Measurements from ENCODE around the gene ATP1A3.
"Not testable (repeated sequence)": the region's sequence is repeated elsewhere in the genome, so short reads cannot be mapped to it uniquely, and the experiment has no call there.

ATP1A3 gene

GRCh38 chr19:41951686-41952172 is 42.3 kb downstream of the ATP1A3 start:
- Histone ChIP-seq H3K4me3 (ENCODE audit: low read length) (no peak overlapping the region), H3K9ac (ENCODE audit: low read length) (no peak overlapping the region), H3K36me3 (ENCODE audit: control insufficient read depth, insufficient read depth, low read length) (no peaks in the 10 kb centered on the region), H3K27me3 (ENCODE audit: control insufficient read depth, insufficient read depth, low read length) (no peaks in the 10 kb centered on the region), H3K9me3 (ENCODE audit: control insufficient read depth, low read length) (no peaks in the 10 kb centered on the region), H3K4me1 (ENCODE audit: control insufficient read depth, insufficient read depth, low read length) (peaks cover 18% of the 10 kb centered on the region)

GRCh38 chr19:41947091-41947490 is 46.9 kb downstream of the ATP1A3 start:
- no peaks in the 10 kb centered on the region for H3K27me3 ChIP-seq (ENCODE audit: control insufficient read depth, insufficient read depth, low read length)
- H3K9me3 ChIP-seq (ENCODE audit: control insufficient read depth, low read length): no peaks in the 10 kb centered on the region
- no peaks in the 10 kb centered on the region for H3K36me3 ChIP-seq (ENCODE audit: control insufficient read depth, insufficient read depth, low read length)
- H3K9ac ChIP-seq (ENCODE audit: low read length): no peak overlapping the region
- H3K4me3 ChIP-seq (ENCODE audit: low read length): no peak overlapping the region
- H3K4me1 ChIP-seq (ENCODE audit: control insufficient read depth, insufficient read depth, low read length): peaks cover 5% of the 10 kb centered on the region

GRCh38 chr19:41945135-41945766 is 48.8 kb downstream of the ATP1A3 start:
- Histone ChIP-seq H3K9me3 (ENCODE audit: control insufficient read depth, low read length) (no peaks in the 10 kb centered on the region), H3K27me3 (ENCODE audit: control insufficient read depth, insufficient read depth, low read length) (peaks cover 13% of the 10 kb centered on the region), H3K4me3 (ENCODE audit: low read length) (no peak overlapping the region), H3K36me3 (ENCODE audit: control insufficient read depth, insufficient read depth, low read length) (no peaks in the 10 kb centered on the region), H3K4me1 (ENCODE audit: control insufficient read depth, insufficient read depth, low read length) (no peaks in the 10 kb centered on the region), H3K9ac (ENCODE audit: low read length) (no peak overlapping the region)

GRCh38 chr19:41944336-41944735 is 49.7 kb downstream of the ATP1A3 start:
- H3K36me3 ChIP-seq (ENCODE audit: control insufficient read depth, insufficient read depth, low read length): no peaks in the 10 kb centered on the region
- no peaks in the 10 kb centered on the region for H3K9me3 ChIP-seq (ENCODE audit: control insufficient read depth, low read length)
- peaks cover 19% of the 10 kb centered on the region for H3K27me3 ChIP-seq (ENCODE audit: control insufficient read depth, insufficient read depth, low read length)
- H3K9ac ChIP-seq (ENCODE audit: low read length): no peak overlapping the region
- H3K4me3 ChIP-seq (ENCODE audit: low read length): no peak overlapping the region
- H3K4me1 ChIP-seq (ENCODE audit: control insufficient read depth, insufficient read depth, low read length): no peaks in the 10 kb centered on the region

- no peaks in the 10 kb centered on the region for H3K9me3 ChIP-seq (ENCODE audit: control insufficient read depth, low read length)
- H3K4me3 ChIP-seq (ENCODE audit: low read length): no peak overlapping the region
- peaks cover 30% of the 10 kb centered on the region for H3K27me3 ChIP-seq (ENCODE audit: control insufficient read depth, insufficient read depth, low read length)
- no peaks in the 10 kb centered on the region for H3K36me3 ChIP-seq (ENCODE audit: control insufficient read depth, insufficient read depth, low read length)
- no peaks in the 10 kb centered on the region for H3K4me1 ChIP-seq (ENCODE audit: control insufficient read depth, insufficient read depth, low read length)
- no peak overlapping the region for H3K9ac ChIP-seq (ENCODE audit: low read length)
Measured at GRCh38 chr19:41941410-41942202, 52.4 kb downstream of the ATP1A3 start.

- Histone ChIP-seq H3K4me1 (ENCODE audit: control insufficient read depth, insufficient read depth, low read length) (peaks cover 7% of the 10 kb centered on the region), H3K9me3 (ENCODE audit: control insufficient read depth, low read length) (no peaks in the 10 kb centered on the region), H3K27me3 (ENCODE audit: control insufficient read depth, insufficient read depth, low read length) (peaks cover 37% of the 10 kb centered on the region), H3K36me3 (ENCODE audit: control insufficient read depth, insufficient read depth, low read length) (no peaks in the 10 kb centered on the region), H3K4me3 (ENCODE audit: low read length) (no peak overlapping the region), H3K9ac (ENCODE audit: low read length) (peak overlapping the region; percentile 70)
Measured at GRCh38 chr19:41940731-41941409, 53.2 kb downstream of the ATP1A3 start.

GRCh38 chr19:41939861-41940730 is 53.9 kb downstream of the ATP1A3 start:
- Histone ChIP-seq H3K4me1 (ENCODE audit: control insufficient read depth, insufficient read depth, low read length) (peaks cover 10% of the 10 kb centered on the region), H3K27me3 (ENCODE audit: control insufficient read depth, insufficient read depth, low read length) (peaks cover 43% of the 10 kb centered on the region), H3K4me3 (ENCODE audit: low read length) (no peak overlapping the region), H3K36me3 (ENCODE audit: control insufficient read depth, insufficient read depth, low read length) (no peaks in the 10 kb centered on the region), H3K9ac (ENCODE audit: low read length) (peak overlapping the region; percentile 70), H3K9me3 (ENCODE audit: control insufficient read depth, low read length) (no peaks in the 10 kb centered on the region)

- Histone ChIP-seq H3K27me3 (ENCODE audit: control insufficient read depth, insufficient read depth, low read length) (peaks cover 52% of the 10 kb centered on the region), H3K4me1 (ENCODE audit: control insufficient read depth, insufficient read depth, low read length) (peaks cover 18% of the 10 kb centered on the region)
- H3K9ac ChIP-seq (ENCODE audit: low read length); H3K36me3 ChIP-seq (ENCODE audit: control insufficient read depth, insufficient read depth, low read length); H3K4me3 ChIP-seq (ENCODE audit: low read length); H3K9me3 ChIP-seq (ENCODE audit: control insufficient read depth, low read length): not testable (repeated sequence)
Measured at GRCh38 chr19:41939209-41939608, 54.8 kb downstream of the ATP1A3 start.

- Histone ChIP-seq H3K4me1 (ENCODE audit: control insufficient read depth, insufficient read depth, low read length) (peaks cover 22% of the 10 kb centered on the region), H3K9ac (ENCODE audit: low read length) (no peak overlapping the region), H3K4me3 (ENCODE audit: low read length) (no peak overlapping the region), H3K9me3 (ENCODE audit: control insufficient read depth, low read length) (no peaks in the 10 kb centered on the region), H3K36me3 (ENCODE audit: control insufficient read depth, insufficient read depth, low read length) (no peaks in the 10 kb centered on the region), H3K27me3 (ENCODE audit: control insufficient read depth, insufficient read depth, low read length) (peaks cover 66% of the 10 kb centered on the region)
Measured at GRCh38 chr19:41937525-41938468, 56.2 kb downstream of the ATP1A3 start.

- Histone ChIP-seq H3K4me1 (ENCODE audit: control insufficient read depth, insufficient read depth, low read length) (peaks cover 27% of the 10 kb centered on the region), H3K27me3 (ENCODE audit: control insufficient read depth, insufficient read depth, low read length) (peaks cover 74% of the 10 kb centered on the region), H3K4me3 (ENCODE audit: low read length) (no peak overlapping the region), H3K36me3 (ENCODE audit: control insufficient read depth, insufficient read depth, low read length) (no peaks in the 10 kb centered on the region), H3K9me3 (ENCODE audit: control insufficient read depth, low read length) (no peaks in the 10 kb centered on the region), H3K9ac (ENCODE audit: low read length) (no peak overlapping the region)
Measured at GRCh38 chr19:41936961-41937360, 57.1 kb downstream of the ATP1A3 start.

GRCh38 chr19:41936416-41936850 is 57.6 kb downstream of the ATP1A3 start:
- Histone ChIP-seq H3K36me3 (ENCODE audit: control insufficient read depth, insufficient read depth, low read length) (no peaks in the 10 kb centered on the region), H3K27me3 (ENCODE audit: control insufficient read depth, insufficient read depth, low read length) (peaks cover 76% of the 10 kb centered on the region), H3K4me1 (ENCODE audit: control insufficient read depth, insufficient read depth, low read length) (peaks cover 27% of the 10 kb centered on the region), H3K9ac (ENCODE audit: low read length) (no peak overlapping the region), H3K9me3 (ENCODE audit: control insufficient read depth, low read length) (no peaks in the 10 kb centered on the region), H3K4me3 (ENCODE audit: low read length) (no peak overlapping the region)
